ENCODE data around the gene SLIT1. TPM values are rescaled to one million over a fixed set of nuclear protein-coding genes. Genes with fewer than 3 reads are reported as not detected.

SLIT1 gene
- total and polyA plus RNA-seq, 2 of the 8 experiments (the other 6 are each of a cell fraction or from before 2014, with no cell fraction given): 0.70 to 0.88 TPM

DNA sequence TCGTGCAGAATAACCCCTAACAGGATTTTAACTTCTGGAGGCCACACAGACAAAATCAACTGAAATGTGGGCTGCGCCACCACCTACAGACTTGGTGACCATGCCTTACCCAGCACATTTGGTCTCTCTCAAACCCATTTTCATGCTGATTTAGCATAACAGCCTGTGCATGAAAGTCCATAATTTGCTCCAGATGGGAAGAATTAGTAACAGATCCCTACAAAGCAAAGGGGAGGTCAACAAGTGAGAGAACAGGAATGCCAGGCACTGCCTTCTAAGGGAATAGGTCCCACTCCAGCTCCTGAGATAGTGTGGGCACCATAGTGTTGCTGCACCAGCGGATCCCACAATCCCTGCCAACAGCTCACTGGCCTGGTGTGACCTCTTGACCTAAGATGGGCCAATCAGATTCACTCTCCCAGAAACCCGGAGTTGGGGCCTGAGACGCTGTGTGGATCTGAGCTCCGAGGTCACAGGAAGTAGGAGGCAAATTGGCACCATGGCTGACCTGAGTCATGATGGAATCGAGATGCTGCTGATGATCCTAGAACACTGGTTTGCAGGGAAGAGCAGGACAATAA is 32.4 kb downstream of the SLIT1 start:
- Histone ChIP-seq H3K4me1 (replicated peaks in 1 of 4; ENCODE audit: control insufficient read depth in 3 of 4, insufficient read depth in 4 of 4, low read length in 3 of 4) (peaks cover 0 to 3% (median 0%) of the 10 kb centered on the region in 4 experiments; a peak in 1 of 7 replicates), H2AK5ac (ENCODE audit: low read depth, low read length) (no peak overlapping the region), H3K36me3 (ENCODE audit: control insufficient read depth in 2 of 4, insufficient read depth in 4 of 4, low read length in 3 of 4) (no peaks in the 10 kb centered on the region), H3K23me2 (ENCODE audit: low read depth, low read length) (no peaks in the 10 kb centered on the region; the same call in 1 of the 2 replicates), H3K27me3 (replicated peaks in 1 of 4; ENCODE audit: control insufficient read depth in 3 of 4, extremely low read depth in 1 of 4, insufficient read depth in 3 of 4, low read length in 3 of 4) (no peaks in the 10 kb centered on the region), H4K5ac (ENCODE audit: insufficient read length, low read depth, low read length) (no peak overlapping the region), H4K8ac (ENCODE audit: extremely low read depth, insufficient read depth, low read length) (no peak overlapping the region), H2AFZ (ENCODE audit: low read length) (no peak overlapping the region), H2BK120ac (replicated peaks; ENCODE audit: low read depth, low read length) (no peak overlapping the region), H3K79me2 (ENCODE audit: control insufficient read depth in 1 of 2, insufficient read depth in 2 of 2, low read length in 2 of 2) (no peaks in the 10 kb centered on the region), H3K4ac (replicated peaks; ENCODE audit: insufficient read length, low read depth, low read length) (no peak overlapping the region), H4K91ac (replicated peaks; ENCODE audit: insufficient read length, low read length) (no peak overlapping the region), H3K18ac (ENCODE audit: extremely low read depth, low read length) (no peak overlapping the region), H2BK5ac (ENCODE audit: low read depth, low read length) (no peak overlapping the region), H3K79me1 (ENCODE audit: low read depth, low read length) (no peaks in the 10 kb centered on the region; the same call in 1 of the 2 replicates), H2BK15ac (ENCODE audit: low read length) (no peak overlapping the region), H3K23ac (ENCODE audit: insufficient read length) (no peak overlapping the region), H2BK20ac (ENCODE audit: low read length) (no peak overlapping the region), H3K4me3 (ENCODE audit: extremely low read depth in 1 of 4, insufficient read depth in 2 of 4, low read depth in 3 of 4, low read length in 4 of 4) (no peak overlapping the region), H2BK12ac (ENCODE audit: low read depth, low read length) (no peak overlapping the region), H3K4me2 (ENCODE audit: insufficient read depth in 1 of 2, low read depth in 2 of 2, low read length in 2 of 2) (no peak overlapping the region), H4K20me1 (replicated peaks in 1 of 2; ENCODE audit: control insufficient read depth in 1 of 2, insufficient read depth in 2 of 2, low read length in 2 of 2) (no peaks in the 10 kb centered on the region), H3K56ac (replicated peaks; ENCODE audit: insufficient read length, low read depth, low read length) (no peak overlapping the region), H3K9ac (replicated peaks in 1 of 4; ENCODE audit: extremely low read depth in 1 of 4, low read depth in 3 of 4, low read length in 3 of 4) (no peak overlapping the region), H3K14ac (ENCODE audit: insufficient read length) (no peak overlapping the region), H3K9me3 (ENCODE audit: insufficient read depth in 2 of 2, low read depth in 1 of 2, low read length in 1 of 2) (no peaks in the 10 kb centered on the region), H3K27ac (ENCODE audit: low read depth, low read length) (no peak overlapping the region)
- 90% methylated on average over 7 of the region's 7 CpGs; no CpG with 5 or more reads in 1 of the 2 experiments for WGBS, 2 experiments (ENCODE audit: extremely low coverage in 1 of 2, insufficient coverage in 1 of 2, insufficient read length in 1 of 2, insufficient replicate concordance in 2 of 2, low coverage in 1 of 2, low lambda C conversion rate in 2 of 2, missing lambda C conversion rate in 1 of 2)
- DNase-seq (ENCODE audit: low read depth in 1 of 2, low spot score in 2 of 2) (no peak), FAIRE-seq (no peak)
- TF ChIP-seq SIN3A (conservative IDR thresholded peaks at IDR 0.05 in 1 of 2, IDR thresholded peaks at IDR 0.05 in 1 of 2; ENCODE audit: low read depth in 1 of 2, low read length in 2 of 2) (no peak), TCF12 (IDR thresholded peaks at IDR 0.05; ENCODE audit: low read depth, low read length) (no peak), NANOG (IDR thresholded peaks at IDR 0.05; ENCODE audit: insufficient read depth, low read depth, low read length, poor library complexity, severe bottlenecking) (no peak), KDM5A (IDR thresholded peaks at IDR 0.05; ENCODE audit: low read length) (no peak), CHD2 (IDR thresholded peaks at IDR 0.05; ENCODE audit: low read length) (no peak), ZNF274 (IDR thresholded peaks at IDR 0.05; ENCODE audit: borderline replicate concordance, extremely low read depth, low read length) (no peak), RFX5 (IDR thresholded peaks at IDR 0.05; ENCODE audit: borderline replicate concordance, low read depth, low read length) (no peak), SP2 (IDR thresholded peaks at IDR 0.05; ENCODE audit: low read length) (no peak), JUN (IDR thresholded peaks at IDR 0.05; ENCODE audit: low read depth, low read length) (no peak), ASH2L (IDR thresholded peaks at IDR 0.05; ENCODE audit: low read length) (no peak), RXRA (IDR thresholded peaks at IDR 0.05; ENCODE audit: insufficient read depth, low read depth, low read length) (no peak), SIX5 (IDR thresholded peaks at IDR 0.05; ENCODE audit: low read depth, low read length) (no peak), POLR2A (IDR thresholded peaks at IDR 0.05; ENCODE audit: control extremely low read depth in 1 of 2, low read depth in 2 of 2, low read length in 2 of 2) (no peak), SAP30 (IDR thresholded peaks at IDR 0.05; ENCODE audit: insufficient read depth, insufficient replicate concordance, low read length) (no peak)
- CTCF ChIA-PET (ENCODE audit: partially characterized antibody): interaction anchor here (1.6 kb wide), 1 partner anchor 15 kb away, joined by 5 read pairs; no protein-coding TSS in a partner anchor
- POLR2A ChIA-PET (ENCODE audit: partially characterized antibody): no interaction called here

Measured in H1 (cell line).